ENCODE measurements around the gene PTPN11. TPM values are rescaled to one million over a fixed set of nuclear protein-coding genes. Genes with fewer than 3 reads are reported as not detected.

PTPN11 gene
- polyA plus RNA-seq, 3 donors: 11.1 to 41.9 (median 28.8) TPM

DNA sequence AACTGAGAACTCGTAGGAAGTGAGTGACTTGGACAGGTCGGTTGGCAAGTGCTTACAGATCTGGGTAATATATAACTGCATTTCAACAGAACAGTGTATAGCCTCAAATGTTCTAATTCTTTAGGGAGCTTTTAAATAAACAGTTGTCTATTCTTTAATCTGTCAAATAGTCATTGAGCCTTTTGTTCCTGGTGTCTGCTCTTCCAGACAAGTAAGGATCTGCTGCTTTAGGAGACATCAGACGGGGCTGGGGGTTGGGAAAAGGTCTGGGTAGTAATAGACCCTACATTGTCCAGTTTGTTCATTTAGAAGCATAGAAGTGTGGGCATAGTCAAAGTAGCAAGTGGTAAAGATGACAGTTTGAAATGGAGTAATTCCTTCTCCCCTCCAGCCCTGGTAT is 2.0 kb downstream of the PTPN11 start:
- Mint-ChIP-seq H3K4me1 (peaks cover 27% of the 10 kb centered on the region), H3K27me3 (ENCODE audit: low read depth in 3 of 3) (no peaks in the 10 kb centered on the region), H3K4me3 (no peak overlapping the region), H3K27ac (peak overlapping the region in 4 of 7 donors; percentile 1 to 27 (median 14)), H3K9me3 (no peaks in the 10 kb centered on the region), H3K36me3 (peaks cover 5 to 12% of the 10 kb centered on the region in 2 donors)
- Histone ChIP-seq H3K4me2 (replicated peaks; ENCODE audit: extremely low read depth, low read length, poor library complexity, severe bottlenecking) (no peak overlapping the region), H3K4me1 (ENCODE audit: control insufficient read depth in 1 of 2, insufficient read depth in 2 of 2, low read length in 2 of 2) (peaks cover 19 to 24% of the 10 kb centered on the region in 2 donors), H3K4me3 (replicated peaks in 1 of 3; ENCODE audit: low read depth in 2 of 3, low read length in 3 of 3) (no peak overlapping the region), H3K36me3 (replicated peaks in 1 of 2; ENCODE audit: control insufficient read depth in 1 of 2, insufficient read depth in 2 of 2, low read length in 2 of 2) (peaks cover 0 to 2% of the 10 kb centered on the region in 2 donors), H3K9me3 (replicated peaks in 1 of 2; ENCODE audit: control insufficient read depth in 1 of 2, insufficient read depth in 1 of 2, low read length in 2 of 2) (no peaks in the 10 kb centered on the region), H3K79me2 (ENCODE audit: insufficient read depth, low read length) (peaks cover 74% of the 10 kb centered on the region), H3K9ac (ENCODE audit: insufficient read depth, low read length, poor library complexity, severe bottlenecking) (no peak overlapping the region), H4K20me1 (ENCODE audit: insufficient read depth, low read length) (peaks cover 51% of the 10 kb centered on the region), H2AFZ (ENCODE audit: insufficient read depth, low read depth, low read length, poor library complexity, severe bottlenecking) (no peak overlapping the region), H3K27me3 (ENCODE audit: control insufficient read depth in 2 of 2, insufficient read depth in 2 of 2, low read length in 2 of 2) (no peaks in the 10 kb centered on the region), H3K27ac (ENCODE audit: low read depth in 1 of 2, low read length in 2 of 2) (no peak overlapping the region)
- no CpG with 5 or more reads among the region's 3 CpGs for WGBS (ENCODE audit: insufficient coverage)
- intact Hi-C loops (cut with micrococcal nuclease): no loop called here
- TF ChIP-seq, protein P1, sequence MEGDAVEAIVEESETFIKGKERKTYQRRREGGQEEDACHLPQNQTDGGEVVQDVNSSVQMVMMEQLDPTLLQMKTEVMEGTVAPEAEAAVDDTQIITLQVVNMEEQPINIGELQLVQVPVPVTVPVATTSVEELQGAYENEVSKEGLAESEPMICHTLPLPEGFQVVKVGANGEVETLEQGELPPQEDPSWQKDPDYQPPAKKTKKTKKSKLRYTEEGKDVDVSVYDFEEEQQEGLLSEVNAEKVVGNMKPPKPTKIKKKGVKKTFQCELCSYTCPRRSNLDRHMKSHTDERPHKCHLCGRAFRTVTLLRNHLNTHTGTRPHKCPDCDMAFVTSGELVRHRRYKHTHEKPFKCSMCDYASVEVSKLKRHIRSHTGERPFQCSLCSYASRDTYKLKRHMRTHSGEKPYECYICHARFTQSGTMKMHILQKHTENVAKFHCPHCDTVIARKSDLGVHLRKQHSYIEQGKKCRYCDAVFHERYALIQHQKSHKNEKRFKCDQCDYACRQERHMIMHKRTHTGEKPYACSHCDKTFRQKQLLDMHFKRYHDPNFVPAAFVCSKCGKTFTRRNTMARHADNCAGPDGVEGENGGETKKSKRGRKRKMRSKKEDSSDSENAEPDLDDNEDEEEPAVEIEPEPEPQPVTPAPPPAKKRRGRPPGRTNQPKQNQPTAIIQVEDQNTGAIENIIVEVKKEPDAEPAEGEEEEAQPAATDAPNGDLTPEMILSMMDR (IDR thresholded peaks at IDR 0.05): no peak
- no peak for DNase-seq

DNA sequence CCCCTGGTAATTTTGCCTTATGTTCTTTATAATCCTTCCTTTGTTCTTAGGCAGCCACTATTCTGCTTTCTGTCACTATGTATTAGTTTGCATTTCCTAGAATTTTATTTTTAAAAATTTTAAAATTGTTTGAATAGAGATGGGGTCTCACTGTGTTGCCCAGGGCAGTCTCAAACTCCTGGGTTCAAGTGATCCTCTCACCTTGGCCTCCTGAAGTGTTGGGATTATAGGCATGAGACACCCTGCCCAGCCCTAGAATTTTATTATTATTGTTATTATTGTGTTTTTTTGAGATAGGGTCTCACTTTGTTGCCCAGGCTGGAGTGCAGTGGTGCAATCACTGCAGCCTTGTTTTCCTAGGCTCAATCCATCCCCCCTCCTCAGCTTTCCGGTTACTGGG is 2.6 kb downstream of the PTPN11 start:
- WGBS (ENCODE audit: insufficient coverage): no CpG with 5 or more reads among the region's 1 CpG

More for the DNA sequence above, 2.6 kb downstream of the PTPN11 start:
- no peaks in the 10 kb centered on the region for H3K9me3 Mint-ChIP-seq
- intact Hi-C loops (cut with micrococcal nuclease): no loop called here
- peaks cover 0 to 8% of the 10 kb centered on the region in 2 donors for H3K36me3 ChIP-seq (replicated peaks in 1 of 2; ENCODE audit: control insufficient read depth in 1 of 2, insufficient read depth in 2 of 2, low read length in 2 of 2)
- no peak overlapping the region for H2AFZ ChIP-seq (ENCODE audit: insufficient read depth, low read depth, low read length, poor library complexity, severe bottlenecking)
- peaks cover 5 to 18% of the 10 kb centered on the region in 2 donors for H3K36me3 Mint-ChIP-seq
- peaks cover 81% of the 10 kb centered on the region for H3K79me2 ChIP-seq (ENCODE audit: insufficient read depth, low read length)
- H3K27ac Mint-ChIP-seq: no peak overlapping the region
- H3K27me3 Mint-ChIP-seq (ENCODE audit: low read depth in 3 of 3): no peaks in the 10 kb centered on the region
- H4K20me1 ChIP-seq (ENCODE audit: insufficient read depth, low read length): peaks cover 57% of the 10 kb centered on the region
- no peak overlapping the region for H3K27ac ChIP-seq (ENCODE audit: low read depth in 1 of 2, low read length in 2 of 2)
- no peak overlapping the region for H3K4me3 Mint-ChIP-seq
- H3K4me3 ChIP-seq (replicated peaks in 1 of 3; ENCODE audit: low read depth in 2 of 3, low read length in 3 of 3): no peak overlapping the region
- H3K9me3 ChIP-seq (replicated peaks in 1 of 2; ENCODE audit: control insufficient read depth in 1 of 2, insufficient read depth in 1 of 2, low read length in 2 of 2): no peaks in the 10 kb centered on the region
- peaks cover 29% of the 10 kb centered on the region for H3K4me1 Mint-ChIP-seq
- peaks cover 19 to 24% of the 10 kb centered on the region in 2 donors for H3K4me1 ChIP-seq (ENCODE audit: control insufficient read depth in 1 of 2, insufficient read depth in 2 of 2, low read length in 2 of 2)
- H3K9ac ChIP-seq (ENCODE audit: insufficient read depth, low read length, poor library complexity, severe bottlenecking): no peak overlapping the region
- no peaks in the 10 kb centered on the region for H3K27me3 ChIP-seq (ENCODE audit: control insufficient read depth in 2 of 2, insufficient read depth in 2 of 2, low read length in 2 of 2)
- TF ChIP-seq, protein P1 (IDR thresholded peaks at IDR 0.05): no peak
- H3K4me2 ChIP-seq (replicated peaks; ENCODE audit: extremely low read depth, low read length, poor library complexity, severe bottlenecking): no peak overlapping the region
- no peak for DNase-seq

All from CD14-positive monocyte (primary cell).